ENCODE data around the gene CDC25C.
A peak's percentile ranks its signal among the peaks of the same experiment; 100 is the strongest.
"Not testable (repeated sequence)": the region's sequence is repeated elsewhere in the genome, so short reads cannot be mapped to it uniquely, and the experiment has no call there.

CDC25C gene

GRCh38 chr5:138344887-138345622 is 13.5 kb upstream of the CDC25C start:
- no peak for DNase-seq

GRCh38 chr5:138340008-138340407 is 8.4 kb upstream of the CDC25C start:
- no peak for DNase-seq

GRCh38 chr5:138339464-138339863 is 7.9 kb upstream of the CDC25C start:
- DNase-seq: no peak

GRCh38 chr5:138339091-138339456 is 7.5 kb upstream of the CDC25C start:
- DNase-seq: no peak

- peak; percentile 57 for DNase-seq
Observed at GRCh38 chr5:138338411-138339090, 6.9 kb upstream of the CDC25C start.

GRCh38 chr5:138337685-138338410 is 6.2 kb upstream of the CDC25C start, which contains the start of gene FAM53C:
TSS of gene FAM53C (plus strand) at chr5:138338266. CDS start at chr5:138341336, 3,070 bp downstream.
- peak; percentile 98 for DNase-seq

- DNase-seq: no peak
Observed at GRCh38 chr5:138336952-138337684, 5.5 kb upstream of the CDC25C start.

GRCh38 chr5:138334867-138335447 is 3.4 kb upstream of the CDC25C start:
- DNase-seq: no peak

- DNase-seq: no peak
Observed at GRCh38 chr5:138330813-138331448, 673 bp downstream of the CDC25C start.

GRCh38 chr5:138318211-138318610 is 13.4 kb downstream of the CDC25C start:
- DNase-seq: not testable (repeated sequence)

- DNase-seq: no peak
Observed at GRCh38 chr5:138316355-138316754, 15.2 kb downstream of the CDC25C start.

GRCh38 chr5:138315751-138316278 is 15.8 kb downstream of the CDC25C start:
- no peak for DNase-seq

- no peak for DNase-seq
Observed at GRCh38 chr5:138305797-138306196, 25.8 kb downstream of the CDC25C start.

GRCh38 chr5:138303372-138303771 is 28.2 kb downstream of the CDC25C start:
- DNase-seq: no peak

GRCh38 chr5:138289296-138289695 is 42.3 kb downstream of the CDC25C start:
- DNase-seq: no peak

GRCh38 chr5:138287246-138287645 is 44.4 kb downstream of the CDC25C start:
- DNase-seq: no peak

GRCh38 chr5:138282920-138283742 is 48.5 kb downstream of the CDC25C start:
- no peak for DNase-seq

- no peak for DNase-seq
Observed at GRCh38 chr5:138280915-138281314, 50.7 kb downstream of the CDC25C start.

GRCh38 chr5:138276402-138277054 is 55.1 kb downstream of the CDC25C start:
- DNase-seq: no peak

- DNase-seq: no peak
Observed at GRCh38 chr5:138275895-138276294, 55.7 kb downstream of the CDC25C start.
